Right lobe of liver (tissue), 4 donors: Measurements from ENCODE around the gene AFG1L.

Experiments
- CTCF ChIP-seq, 4 donors: fragments of 200-600 bp in 3 of 4; fragments of 450-650 bp in 1 of 4; IDR thresholded peaks; one replicate each; pipeline versions ENCODE4 v1.5.1 to v1.8.0; 2016 to 2022; ENCODE audit warnings: antibody characterized with exemption in 4 of 4, mild to moderate bottlenecking in 2 of 4
- POLR2A ChIP-seq: fragments of 450-650 bp; IDR thresholded peaks from one replicate; pipeline ENCODE4 v1.6.1; 2017; ENCODE audit warnings: antibody characterized with exemption, mild to moderate bottlenecking
- donor health status: DM: no; HTN: no; CAD: no.
- donor health status: DM: no; HTN: no; CAD: no.
- donor health status: DM: no; HTN: yes; CAD: no.

GRCh38 chr6:108543175-108543940 lies 248.5 kb downstream of the AFG1L start:
- TF ChIP-seq CTCF (IDR thresholded peaks at IDR 0.05) (no peak), POLR2A (no peak)
